ENCODE measurements around the gene NDUFAF8.
A peak's percentile ranks its signal among the peaks of the same experiment; 100 is the strongest.

The NDUFAF8 gene, protein sequence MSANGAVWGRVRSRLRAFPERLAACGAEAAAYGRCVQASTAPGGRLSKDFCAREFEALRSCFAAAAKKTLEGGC

GRCh38 chr17:81238815-81239713, at the start of gene NDUFAF8, which contains the start of gene TEPSIN:
TSS of gene NDUFAF8 (plus strand) at chr17:81239318. CDS start at chr17:81239364, 46 bp downstream.
TSS of gene TEPSIN (minus strand) at chr17:81239055. CDS start at chr17:81239033, 22 bp downstream.
- FAIRE-seq (no peak), DNase-seq (ENCODE audit: insufficient read length, low spot score) (peak; percentile 100)
- peak; percentile 61 for TF ChIP-seq POLR2A (IDR thresholded peaks at IDR 0.05; ENCODE audit: low read depth, low read length)

GRCh38 chr17:81189670-81190530, 49.2 kb upstream of the NDUFAF8 start:
- no peak for TF ChIP-seq POLR2A (IDR thresholded peaks at IDR 0.05; ENCODE audit: low read depth, low read length)
- FAIRE-seq (no peak), DNase-seq (ENCODE audit: insufficient read length, low spot score) (peak; percentile 44)

GRCh38 chr17:81190591-81190990, 48.5 kb upstream of the NDUFAF8 start:
- no peak for TF ChIP-seq POLR2A (IDR thresholded peaks at IDR 0.05; ENCODE audit: low read depth, low read length)
- no peak for FAIRE-seq
- DNase-seq (ENCODE audit: insufficient read length, low spot score), result no peak

DNA sequence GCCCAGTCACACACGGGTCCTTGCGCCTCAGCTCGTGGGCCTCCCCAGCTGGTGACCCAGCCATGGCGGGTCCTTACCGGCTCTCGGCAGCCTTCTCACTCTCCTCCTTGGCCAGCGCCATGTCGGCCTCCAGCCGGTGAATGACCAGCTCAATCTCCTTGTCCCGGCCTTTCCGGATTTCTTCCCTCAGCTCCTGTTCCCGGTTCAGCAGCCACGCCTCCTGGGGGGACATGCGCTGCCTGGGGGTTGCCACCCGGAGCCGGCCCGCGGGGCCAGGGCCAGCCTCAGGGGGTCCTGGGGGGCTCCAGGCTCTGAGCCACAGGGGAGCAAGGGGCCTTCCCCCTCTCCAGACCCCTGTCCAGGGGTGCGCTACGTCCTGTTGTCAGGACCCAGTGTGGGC, 48.0 kb upstream of the NDUFAF8 start:
- FAIRE-seq, result no peak
- DNase-seq (ENCODE audit: insufficient read length, low spot score), result no peak
- TF ChIP-seq POLR2A (IDR thresholded peaks at IDR 0.05; ENCODE audit: low read depth, low read length), result no peak

- DNase-seq (ENCODE audit: insufficient read length, low spot score), result no peak
- no peak for FAIRE-seq
- TF ChIP-seq POLR2A (IDR thresholded peaks at IDR 0.05; ENCODE audit: low read depth, low read length), result no peak
Measured at GRCh38 chr17:81191646-81192045, 47.5 kb upstream of the NDUFAF8 start.

DNA sequence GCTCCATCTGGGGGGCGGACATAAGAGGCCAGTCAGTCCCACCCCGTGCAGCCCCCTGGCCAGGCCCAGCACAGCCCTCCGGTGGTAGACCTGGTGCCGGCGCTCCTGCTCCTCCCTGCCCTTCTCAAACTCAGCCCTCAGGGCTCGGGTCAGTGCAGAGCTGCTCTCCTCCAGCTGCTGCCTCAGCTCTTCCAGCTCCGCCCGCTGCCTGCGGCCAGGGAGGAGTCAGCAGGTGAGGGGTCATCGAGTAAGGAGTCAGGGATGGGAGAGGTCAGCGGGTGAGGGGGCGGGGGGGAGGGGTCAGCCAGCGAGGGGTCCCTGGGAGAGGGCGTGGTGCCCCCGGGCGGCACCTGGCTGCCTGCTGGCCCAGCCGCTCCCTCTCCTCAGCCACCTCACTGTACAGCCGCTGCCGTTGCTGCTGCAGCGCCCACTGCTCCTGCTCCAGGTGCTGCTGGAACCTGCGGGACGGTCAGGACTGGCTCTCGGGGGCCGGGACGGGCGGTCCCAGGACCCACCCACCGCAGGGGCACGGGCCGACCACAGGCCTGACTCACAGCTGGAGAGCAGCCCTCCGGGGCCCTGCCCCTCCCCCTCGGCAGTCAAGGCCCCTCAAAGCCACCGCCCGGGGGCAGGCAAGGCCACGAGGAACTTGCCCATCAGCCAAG, 46.6 kb upstream of the NDUFAF8 start:
- no peak for DNase-seq (ENCODE audit: insufficient read length, low spot score)
- no peak for FAIRE-seq
- no peak for TF ChIP-seq POLR2A (IDR thresholded peaks at IDR 0.05; ENCODE audit: low read depth, low read length)

GRCh38 chr17:81193051-81193410, 46.1 kb upstream of the NDUFAF8 start:
- no peak for TF ChIP-seq POLR2A (IDR thresholded peaks at IDR 0.05; ENCODE audit: low read depth, low read length)
- no peak for FAIRE-seq
- no peak for DNase-seq (ENCODE audit: insufficient read length, low spot score)

- TF ChIP-seq POLR2A (IDR thresholded peaks at IDR 0.05; ENCODE audit: low read depth, low read length), result no peak
- no peak for FAIRE-seq
- no peak for DNase-seq (ENCODE audit: insufficient read length, low spot score)
Measured at GRCh38 chr17:81193470-81194224, 45.5 kb upstream of the NDUFAF8 start.

- DNase-seq (ENCODE audit: insufficient read length, low spot score) (no peak), FAIRE-seq (no peak)
- TF ChIP-seq POLR2A (IDR thresholded peaks at IDR 0.05; ENCODE audit: low read depth, low read length), result no peak
Measured at GRCh38 chr17:81194225-81194760, 44.8 kb upstream of the NDUFAF8 start.

GRCh38 chr17:81194941-81195901, 43.9 kb upstream of the NDUFAF8 start:
- no peak for FAIRE-seq
- TF ChIP-seq POLR2A (IDR thresholded peaks at IDR 0.05; ENCODE audit: low read depth, low read length), result no peak
- DNase-seq (ENCODE audit: insufficient read length, low spot score), result no peak

DNA sequence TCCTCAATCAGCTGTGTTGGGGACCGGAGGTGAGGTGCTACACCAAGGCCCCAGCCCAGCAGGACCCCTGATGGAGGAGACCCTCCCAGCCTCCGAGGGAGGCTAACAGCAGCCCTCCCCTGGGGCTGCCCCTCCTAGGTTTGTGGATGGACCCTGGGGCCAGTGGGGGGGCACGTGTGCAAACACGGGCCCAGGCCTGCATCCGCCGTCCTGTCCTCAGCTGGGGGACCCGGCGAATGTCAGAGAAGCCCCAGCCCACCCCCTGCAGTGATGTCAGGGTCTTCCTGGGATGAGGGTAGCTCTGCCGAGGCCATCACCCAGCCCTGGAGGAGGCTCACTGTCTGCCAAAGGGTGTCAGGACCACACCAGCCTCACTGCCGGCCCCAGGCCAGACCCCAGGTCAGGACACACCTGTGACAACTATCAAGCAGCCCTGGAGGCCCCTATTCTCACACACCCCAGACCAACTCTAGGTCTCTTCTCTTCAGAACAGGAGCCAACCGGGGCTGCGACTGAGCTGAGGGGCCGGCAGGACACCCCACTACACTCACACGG, 43.1 kb upstream of the NDUFAF8 start:
- FAIRE-seq (no peak), DNase-seq (ENCODE audit: insufficient read length, low spot score) (no peak)
- no peak for TF ChIP-seq POLR2A (IDR thresholded peaks at IDR 0.05; ENCODE audit: low read depth, low read length)
